ENCODE results near the gene TMEM250. TPM values are rescaled to one million over a fixed set of nuclear protein-coding genes. Genes with fewer than 3 reads are reported as not detected.
A peak's percentile ranks its signal among the peaks of the same experiment; 100 is the strongest.

The TMEM250 gene
- total RNA-seq, 4 donors from 2014 or later: 23.8 to 31.1 (median 28.4) TPM

- no peak for DNase-seq (ENCODE audit: low spot score)
- no peak for TF ChIP-seq CTCF (IDR thresholded peaks at IDR 0.05)
- ATAC-seq (ENCODE audit: low FRiP score): peak; percentile 2
These were observed 8.3 kb downstream of the TMEM250 start for GRCh38 chr9:136110082-136111061.

- ATAC-seq (ENCODE audit: low FRiP score) (peak; percentile 87), DNase-seq (ENCODE audit: low spot score) (peak; percentile 82)
- no peak for TF ChIP-seq CTCF (IDR thresholded peaks at IDR 0.05)
These were observed 9.2 kb downstream of the TMEM250 start for GRCh38 chr9:136109351-136110081.

- no peak for ATAC-seq (ENCODE audit: low FRiP score)
- TF ChIP-seq CTCF (IDR thresholded peaks at IDR 0.05): no peak
- no peak for DNase-seq (ENCODE audit: low spot score)
These were observed 9.9 kb downstream of the TMEM250 start for GRCh38 chr9:136108648-136109266.

GRCh38 chr9:136107953-136108647 is 10.6 kb downstream of the TMEM250 start:
- ATAC-seq (ENCODE audit: low FRiP score) (no peak), DNase-seq (ENCODE audit: low spot score) (no peak)
- TF ChIP-seq CTCF (IDR thresholded peaks at IDR 0.05): no peak

GRCh38 chr9:136107155-136107952 is 11.3 kb downstream of the TMEM250 start:
- no peak for TF ChIP-seq CTCF (IDR thresholded peaks at IDR 0.05)
- ATAC-seq (ENCODE audit: low FRiP score) (no peak), DNase-seq (ENCODE audit: low spot score) (no peak)

Measured in omental fat pad (tissue), 4 donors.